Neural progenitor cell (in vitro differentiated cells): Measurements from ENCODE around the gene ETV1.

ENCODE experiments used
- CTCF ChIP-seq: fragments of 200-600 bp; sonication (generic); IDR thresholded peaks from 2 replicates; pipeline ENCODE4 v1.5.1; 2017; ENCODE audit warnings: antibody characterized with exemption, mild to moderate bottlenecking
- EZH2phosphoT487 ChIP-seq: fragments of 200-600 bp; sonication (generic); IDR thresholded peaks from 2 replicates; pipeline ENCODE4 v1.6.1; 2017; ENCODE audit warnings: antibody characterized with exemption

GRCh38 chr7:13898957-13899670, 90.4 kb downstream of the ETV1 start:
- no peak for TF ChIP-seq EZH2phosphoT487
- TF ChIP-seq CTCF, result no peak
